ENCODE measurements around the gene BUD31.

- TF ChIP-seq POLR2A (IDR thresholded peaks at IDR 0.05; ENCODE audit: control extremely low read depth in 1 of 2, low read depth in 2 of 2, low read length in 2 of 2) (no peak), CTCF (IDR thresholded peaks at IDR 0.05; ENCODE audit: control extremely low read depth in 1 of 3, insufficient read depth in 1 of 3, low read depth in 1 of 3, low read length in 3 of 3) (no peak), TEAD4 (IDR thresholded peaks at IDR 0.05; ENCODE audit: low read depth, low read length) (no peak), HDAC6 (IDR thresholded peaks at IDR 0.05; ENCODE audit: low read depth, low read length) (no peak), USF2 (IDR thresholded peaks at IDR 0.05; ENCODE audit: low read length) (no peak), EP300 (IDR thresholded peaks at IDR 0.05; ENCODE audit: borderline replicate concordance in 1 of 2, low read depth in 2 of 2, low read length in 2 of 2) (no peak), EZH2 (IDR thresholded peaks at IDR 0.05; ENCODE audit: low read depth, low read length, severe bottlenecking) (no peak), RFX5 (IDR thresholded peaks at IDR 0.05; ENCODE audit: borderline replicate concordance, low read depth, low read length) (no peak), RAD21 (IDR thresholded peaks at IDR 0.05 in 1 of 2, conservative IDR thresholded peaks at IDR 0.05 in 1 of 2; ENCODE audit: low read depth in 2 of 2, low read length in 2 of 2) (no peak), CBX5 (IDR thresholded peaks at IDR 0.05; ENCODE audit: low read depth, low read length) (no peak), POLR2AphosphoS5 (IDR thresholded peaks at IDR 0.05; ENCODE audit: low read depth, low read length) (no peak), JUND (IDR thresholded peaks at IDR 0.05; ENCODE audit: low read length) (no peak)
- TF ChIP-seq, protein P1, sequence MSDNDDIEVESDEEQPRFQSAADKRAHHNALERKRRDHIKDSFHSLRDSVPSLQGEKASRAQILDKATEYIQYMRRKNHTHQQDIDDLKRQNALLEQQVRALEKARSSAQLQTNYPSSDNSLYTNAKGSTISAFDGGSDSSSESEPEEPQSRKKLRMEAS (IDR thresholded peaks at IDR 0.05), result no peak
- TF ChIP-seq, protein P2, sequence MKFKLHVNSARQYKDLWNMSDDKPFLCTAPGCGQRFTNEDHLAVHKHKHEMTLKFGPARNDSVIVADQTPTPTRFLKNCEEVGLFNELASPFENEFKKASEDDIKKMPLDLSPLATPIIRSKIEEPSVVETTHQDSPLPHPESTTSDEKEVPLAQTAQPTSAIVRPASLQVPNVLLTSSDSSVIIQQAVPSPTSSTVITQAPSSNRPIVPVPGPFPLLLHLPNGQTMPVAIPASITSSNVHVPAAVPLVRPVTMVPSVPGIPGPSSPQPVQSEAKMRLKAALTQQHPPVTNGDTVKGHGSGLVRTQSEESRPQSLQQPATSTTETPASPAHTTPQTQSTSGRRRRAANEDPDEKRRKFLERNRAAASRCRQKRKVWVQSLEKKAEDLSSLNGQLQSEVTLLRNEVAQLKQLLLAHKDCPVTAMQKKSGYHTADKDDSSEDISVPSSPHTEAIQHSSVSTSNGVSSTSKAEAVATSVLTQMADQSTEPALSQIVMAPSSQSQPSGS (IDR thresholded peaks at IDR 0.05; ENCODE audit: low read length), result no peak
These were observed 9.8 kb upstream of the BUD31 start for GRCh38 chr7:99398891-99399445.
